A673 (cell line): ENCODE measurements around the gene PPWD1. TPM values are rescaled to one million over a fixed set of nuclear protein-coding genes. Genes with fewer than 3 reads are reported as not detected.

Experiments
- BruUV-seq: library from RNA; stranded (reverse); fragments of 400-500 nt; replicated peaks from 2 replicates; lab custom pipeline; 2021; lab: Mats Ljungman, UMichigan
- CTCF ChIA-PET: fragments of 300-600 bp; sonication (Branson Sonifier 250); formaldehyde crosslinking; loops from one replicate; lab custom pipeline; 2022; ENCODE audit warnings: antibody characterized with exemption; lab: Charles Lee
- POLR2A ChIA-PET: fragments of 300-600 bp; sonication (Branson Sonifier 250); formaldehyde crosslinking; loops from one replicate; lab custom pipeline; 2022; ENCODE audit warnings: antibody characterized with exemption; ENCODE audit not compliant: low non-redundant PET; lab: Charles Lee
- DNase-seq: peaks from one replicate; pipeline ENCODE4 v3.0.0-alpha.2; 2015; ENCODE audit warnings: low spot score
- H3K27ac ChIP-seq: fragments of 200-600 bp; sonication (generic); 2 replicates; pipeline ENCODE4 v1.5.1; 2016; ENCODE audit warnings: mixed run types, low read depth, mild to moderate bottlenecking, mixed read lengths, antibody characterized with exemption, low read length; ENCODE audit not compliant: poor library complexity, severe bottlenecking
- H3K27me3 ChIP-seq: fragments of 200-600 bp; sonication (generic); replicated peaks from 2 replicates; pipeline ENCODE4 v1.6.1; 2017; ENCODE audit warnings: mixed run types, low read depth, mild to moderate bottlenecking, mixed read lengths, antibody characterized with exemption, low read length; ENCODE audit not compliant: insufficient read depth, poor library complexity
- H3K36me3 ChIP-seq: fragments of 200-600 bp; sonication (generic); 2 replicates; pipeline ENCODE4 v1.6.1; 2016; ENCODE audit warnings: mixed run types, mild to moderate bottlenecking, mixed read lengths, antibody characterized with exemption, low read length; ENCODE audit not compliant: insufficient read depth, poor library complexity, severe bottlenecking
- H3K4me1 ChIP-seq: fragments of 200-600 bp; sonication (generic); 2 replicates; pipeline ENCODE4 v1.6.1; 2017; ENCODE audit warnings: mixed run types, mild to moderate bottlenecking, mixed read lengths, antibody characterized with exemption, low read length; ENCODE audit not compliant: insufficient read depth, poor library complexity, severe bottlenecking
- H3K4me3 ChIP-seq: fragments of 200-600 bp; sonication (generic); 2 replicates; pipeline ENCODE4 v1.5.1; 2016; ENCODE audit warnings: low read depth, mixed run types, mild to moderate bottlenecking, mixed read lengths, low read length; ENCODE audit not compliant: poor library complexity, severe bottlenecking
- H3K9me3 ChIP-seq: fragments of 200-600 bp; sonication (generic); 2 replicates; pipeline ENCODE4 v1.6.1; 2016; ENCODE audit warnings: mixed run types, low read depth, mild to moderate bottlenecking, mixed read lengths, antibody characterized with exemption, low read length; ENCODE audit not compliant: poor library complexity, severe bottlenecking
- CTCF ChIP-seq: fragments of 300-800, 200-600 bp; sonication (generic); conservative IDR thresholded peaks from 2 replicates; pipeline ENCODE4 v1.5.1; 2017; ENCODE audit warnings: low read depth, mild to moderate bottlenecking, antibody characterized with exemption, low read length, moderate library complexity, mixed read lengths
- EZH2 ChIP-seq: fragments of 200-600 bp; sonication (generic); IDR thresholded peaks from 2 replicates; pipeline ENCODE4 v1.6.1; 2017; ENCODE audit warnings: borderline replicate concordance, low read depth, mild to moderate bottlenecking, mixed read lengths, antibody characterized with exemption, low read length; ENCODE audit not compliant: poor library complexity, severe bottlenecking
- intact Hi-C: fragments of 100-400 bp; cut with micrococcal nuclease; formaldehyde crosslinking; loops from one replicate; pipeline ENCODE4 v1.10.0; 2022; ENCODE audit not compliant: unreplicated experiment
- total RNA-seq: library from RNA; stranded (reverse); gene quantifications from 2 replicates; pipeline ENCODE4 v1.2.3, GENCODE V29; 2021

The PPWD1 gene
- total RNA-seq, 1 experiment from 2014 or later, result 35.4 TPM

- Histone ChIP-seq H3K4me1 (no peaks in the 10 kb centered on the region), H3K27ac (no peak overlapping the region), H3K9me3 (no peaks in the 10 kb centered on the region), H3K36me3 (peaks cover 5% of the 10 kb centered on the region), H3K27me3 (no peaks in the 10 kb centered on the region), H3K4me3 (no peak overlapping the region)
- ChIA-PET CTCF (no interaction called here), POLR2A (no interaction called here)
- intact Hi-C loops, result no loop called here
- DNase-seq, result no peak
- BruUV-seq, result no TSS peak
- no peak for TF ChIP-seq CTCF
- TF ChIP-seq EZH2, result no peak
Observed at GRCh38 chr5:65535529-65535987, 27.5 kb upstream of the PPWD1 start.

- Histone ChIP-seq H3K36me3 (peaks cover 32% of the 10 kb centered on the region), H3K4me1 (no peaks in the 10 kb centered on the region), H3K9me3 (no peaks in the 10 kb centered on the region), H3K4me3 (no peak overlapping the region), H3K27ac (no peak overlapping the region), H3K27me3 (no peaks in the 10 kb centered on the region)
- TF ChIP-seq EZH2, result no peak
- no peak for TF ChIP-seq CTCF
- ChIA-PET CTCF (no interaction called here), POLR2A (no interaction called here)
- intact Hi-C loops, result no loop called here
- BruUV-seq, result no TSS peak
- no peak for DNase-seq
Observed at GRCh38 chr5:65539827-65540226, 23.3 kb upstream of the PPWD1 start.

GRCh38 chr5:65544473-65544872 lies 18.6 kb upstream of the PPWD1 start:
- intact Hi-C loops, result no loop called here
- Histone ChIP-seq H3K9me3 (no peaks in the 10 kb centered on the region), H3K27ac (no peak overlapping the region), H3K27me3 (no peaks in the 10 kb centered on the region), H3K4me1 (no peaks in the 10 kb centered on the region), H3K36me3 (peaks cover 56% of the 10 kb centered on the region), H3K4me3 (no peak overlapping the region)
- BruUV-seq, result no TSS peak
- POLR2A ChIA-PET, result no interaction called here
- no peak for TF ChIP-seq EZH2
- TF ChIP-seq CTCF, result no peak
- CTCF ChIA-PET, result no interaction called here
- no peak for DNase-seq
